NK-92 (cell line): ENCODE results near the gene SAMHD1.
"Not testable (repeated sequence)": the region's sequence is repeated elsewhere in the genome, so short reads cannot be mapped to it uniquely, and the experiment has no call there.

Experiments
- DNase-seq: peaks from one replicate; lab custom pipeline; 2025; ENCODE audit not compliant: unreplicated experiment; lab: John Stamatoyannopoulos, UW

The SAMHD1 gene

DNA sequence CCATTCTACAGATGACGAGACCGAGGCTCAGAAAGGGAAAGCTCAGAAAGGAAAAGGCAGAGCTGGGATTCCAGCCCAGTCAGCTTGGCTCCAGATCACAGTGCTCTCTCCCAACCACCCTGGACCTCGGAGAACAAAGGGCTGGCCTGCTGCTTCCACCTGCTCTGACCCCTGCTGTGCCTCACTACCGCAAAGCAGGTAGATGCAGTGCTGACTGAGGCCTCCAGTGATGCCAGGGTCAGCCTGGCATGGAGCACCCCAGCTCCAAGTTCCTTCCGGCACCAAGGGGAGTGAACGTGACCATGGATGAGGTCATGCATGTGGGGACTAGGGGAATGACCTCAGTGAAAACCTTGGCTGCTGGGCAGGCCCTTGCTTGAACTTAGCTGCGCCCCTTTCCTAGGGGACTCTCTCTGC lies 96.3 kb downstream of the SAMHD1 start:
- DNase-seq, result no peak

DNA sequence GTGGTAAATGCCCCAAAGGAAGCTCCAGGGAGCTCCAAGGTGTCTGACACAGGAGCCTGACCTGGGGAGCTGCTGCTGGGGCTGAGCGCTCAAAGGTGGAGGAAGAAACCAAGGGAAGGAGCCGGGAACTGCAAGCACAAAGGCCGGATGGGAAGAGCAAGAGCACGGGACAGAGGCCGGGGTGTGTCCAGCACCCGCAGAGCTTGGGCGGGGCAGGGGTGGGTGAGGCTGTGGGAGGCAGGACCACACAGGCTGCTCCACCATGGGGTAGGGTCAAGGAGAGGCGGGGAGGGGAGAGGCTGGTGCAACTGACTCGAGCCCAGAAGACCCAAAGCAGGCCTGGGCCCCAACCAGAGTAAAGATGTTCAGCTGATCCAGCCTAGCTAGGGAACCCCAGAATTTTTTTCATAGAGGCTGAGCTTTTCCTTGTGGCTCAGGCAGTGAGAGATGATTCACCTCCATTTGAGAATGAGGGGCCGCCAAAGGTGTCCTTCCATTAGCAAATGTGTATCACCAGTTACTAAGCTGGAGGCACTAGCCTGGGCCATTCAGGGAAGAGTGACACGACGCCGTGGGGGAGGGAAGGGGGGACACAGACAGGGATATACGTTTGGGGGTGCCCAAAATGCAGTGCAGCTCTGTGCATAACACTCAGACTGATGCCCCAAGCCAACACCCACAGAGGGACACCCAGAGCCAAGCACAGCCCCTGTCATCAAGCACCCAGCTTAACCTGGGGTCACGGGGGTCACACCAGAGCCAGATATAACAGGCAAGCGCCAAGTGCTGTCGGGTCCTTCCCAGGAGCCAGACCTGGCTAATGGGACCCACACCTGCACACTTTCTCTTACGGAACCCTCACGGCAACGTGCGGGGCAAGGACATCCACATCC lies 96.9 kb downstream of the SAMHD1 start:
- DNase-seq, result no peak

DNA sequence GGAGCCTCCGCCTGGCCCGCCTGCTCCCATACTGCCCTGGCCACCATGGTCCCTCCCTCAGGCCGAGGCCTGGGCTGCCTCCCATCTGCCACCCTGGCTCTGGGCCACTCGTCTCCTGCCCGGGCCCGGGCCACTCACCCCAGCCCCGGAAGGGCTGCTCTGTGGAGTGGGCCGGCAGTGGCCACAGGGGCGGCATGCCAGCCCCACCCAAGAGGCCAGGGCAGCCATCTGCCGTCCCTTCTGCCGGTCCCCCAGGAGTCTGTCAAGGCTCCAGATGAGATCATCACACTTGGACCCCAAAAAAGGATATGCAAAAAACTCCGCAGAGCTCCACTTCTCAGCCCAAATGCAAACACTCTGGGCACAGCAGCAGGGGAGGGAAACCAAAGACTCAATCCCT lies 99.3 kb downstream of the SAMHD1 start:
- no peak for DNase-seq

GRCh38 chr20:36851490-36851889 lies 100.0 kb downstream of the SAMHD1 start:
- DNase-seq, result no peak

DNA sequence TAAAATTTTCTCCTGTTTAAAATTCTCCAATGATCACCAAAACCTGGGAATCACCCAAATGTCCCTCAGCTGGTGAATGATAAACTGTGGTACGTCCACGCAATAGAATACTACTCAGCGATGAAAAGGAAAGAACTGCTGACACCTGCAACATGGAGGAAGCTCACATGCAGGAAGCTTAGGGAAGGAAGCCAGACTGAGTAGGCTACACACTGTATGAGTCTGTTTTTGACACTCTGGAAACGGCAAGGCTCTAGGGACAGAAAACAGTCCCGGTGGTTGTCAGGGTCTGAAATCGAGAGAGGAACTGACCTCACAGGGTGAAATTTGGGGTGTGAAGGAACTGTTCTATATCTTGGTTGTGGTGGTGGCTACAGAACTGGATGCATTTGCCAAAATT lies 100.7 kb downstream of the SAMHD1 start:
- DNase-seq, result no peak

- no peak for DNase-seq
These were observed 102.0 kb downstream of the SAMHD1 start for GRCh38 chr20:36849333-36850065.

DNA sequence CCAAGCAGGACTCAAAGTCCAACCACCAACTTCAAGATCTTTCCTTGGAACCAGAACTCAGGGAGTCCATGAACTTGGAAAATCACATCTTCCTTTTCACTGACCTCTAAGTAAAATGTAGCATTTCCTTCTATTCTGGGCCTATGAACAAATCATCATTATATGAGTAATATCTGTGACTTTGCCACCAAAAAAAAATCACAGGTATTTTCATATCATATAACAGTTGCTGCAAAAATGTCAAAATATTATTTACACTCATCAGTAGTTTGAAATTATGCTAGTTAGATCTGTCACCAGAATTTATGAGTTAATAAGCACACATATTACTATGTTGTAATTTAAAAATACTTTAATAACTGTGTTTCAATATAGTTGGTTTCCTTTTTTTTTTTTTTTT lies 102.8 kb downstream of the SAMHD1 start:
- no peak for DNase-seq

GRCh38 chr20:36848078-36848660 lies 103.3 kb downstream of the SAMHD1 start:
- DNase-seq, result no peak

DNA sequence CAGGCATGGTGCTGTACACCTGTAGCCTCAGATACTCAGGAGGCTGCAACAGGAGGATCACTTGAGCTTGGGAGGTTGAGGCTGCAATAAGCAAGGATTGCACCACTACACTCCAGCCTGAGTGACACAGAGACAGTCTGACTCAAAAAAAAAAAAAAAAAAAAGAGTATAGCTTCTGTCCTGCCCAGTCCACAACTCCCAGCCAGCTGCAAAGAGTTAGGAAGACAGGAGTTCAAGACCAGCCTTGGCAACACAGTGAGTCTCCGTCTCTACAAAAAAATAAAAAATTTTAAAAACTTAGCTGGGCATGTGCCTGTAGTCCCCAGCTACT lies 103.8 kb downstream of the SAMHD1 start:
- DNase-seq, result no peak

GRCh38 chr20:36847009-36847709 lies 104.3 kb downstream of the SAMHD1 start:
- no peak for DNase-seq

GRCh38 chr20:36845288-36845971 lies 106.1 kb downstream of the SAMHD1 start:
- no peak for DNase-seq

DNA sequence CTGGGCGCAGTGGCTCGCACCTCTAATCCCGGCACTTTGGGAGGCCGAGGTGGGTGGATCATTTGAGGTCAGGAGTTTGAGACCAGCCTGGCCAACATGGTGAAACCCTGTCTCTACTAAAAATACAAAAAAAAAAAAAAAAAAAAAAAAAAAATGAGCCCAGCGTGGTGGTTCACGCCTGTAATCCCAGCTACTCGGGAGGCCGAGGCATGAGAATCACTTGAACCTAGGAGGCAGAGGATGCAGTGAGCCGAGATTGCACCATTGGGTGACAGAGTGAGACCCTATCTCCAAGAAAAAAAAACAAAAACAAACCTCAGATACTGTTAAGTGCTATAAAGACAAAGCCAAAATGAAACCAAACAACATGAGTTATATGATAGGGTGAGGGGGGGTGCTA lies 110.5 kb downstream of the SAMHD1 start:
- DNase-seq, result not testable (repeated sequence)
